Measurements from ENCODE around the gene FYB2. TPM values are rescaled to one million over a fixed set of nuclear protein-coding genes. Genes with fewer than 3 reads are reported as not detected.

The FYB2 gene
- total RNA-seq, 4 donors from 2014 or later, result under 0.01 TPM; not detected in 3

DNA sequence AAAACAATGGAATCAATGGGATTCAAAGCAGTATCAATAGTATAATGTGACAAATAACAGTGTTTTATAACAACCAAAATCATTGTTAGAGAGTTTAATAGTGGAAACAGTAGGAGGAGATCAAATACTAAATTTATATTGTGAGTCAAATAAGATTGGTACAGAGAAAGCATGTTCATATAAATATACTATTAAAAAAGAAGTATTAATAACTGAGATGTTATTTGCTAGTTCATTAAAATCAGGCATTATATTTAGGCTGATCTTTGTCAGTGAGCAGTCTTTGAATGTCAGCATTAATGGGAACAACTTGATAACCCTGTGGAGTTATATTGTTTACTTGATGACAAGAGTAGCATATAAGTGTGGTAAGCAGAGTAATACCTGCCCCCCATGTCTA is 143.4 kb downstream of the FYB2 start:
- H3K4me3 ChIP-seq, result no peak overlapping the region
- H3K4me1 ChIP-seq, result no peaks in the 10 kb centered on the region
- H3K9me3 ChIP-seq, result no peaks in the 10 kb centered on the region
- no peak for TF ChIP-seq POLR2A (IDR thresholded peaks at IDR 0.05)
- TF ChIP-seq CTCF (IDR thresholded peaks at IDR 0.05), result no peak
- no peak overlapping the region for H3K27ac ChIP-seq
- intact Hi-C loops (cut with DNase I), result no loop called here
- DNase-seq, result no peak
- H3K36me3 ChIP-seq, result no peaks in the 10 kb centered on the region
- no peaks in the 10 kb centered on the region for H3K27me3 ChIP-seq

GRCh38 chr1:56672579-56672978 is 146.6 kb downstream of the FYB2 start:
- WGBS, 2 donors, result 70 to 96% methylated on average over 1 of the region's 1 CpG
- no peak overlapping the region for H3K4me3 ChIP-seq
- no peak for DNase-seq
- no peaks in the 10 kb centered on the region for H3K9me3 ChIP-seq
- no peaks in the 10 kb centered on the region for H3K4me1 ChIP-seq
- H3K27ac ChIP-seq, result no peak overlapping the region
- H3K36me3 ChIP-seq, result no peaks in the 10 kb centered on the region
- intact Hi-C loops (cut with DNase I), result no loop called here
- no peaks in the 10 kb centered on the region for H3K27me3 ChIP-seq
- no peak for TF ChIP-seq POLR2A (IDR thresholded peaks at IDR 0.05)
- TF ChIP-seq CTCF (IDR thresholded peaks at IDR 0.05), result no peak

- TF ChIP-seq CTCF (IDR thresholded peaks at IDR 0.05), result no peak
- no peak for TF ChIP-seq POLR2A (IDR thresholded peaks at IDR 0.05)
- Histone ChIP-seq H3K36me3 (no peaks in the 10 kb centered on the region), H3K27me3 (no peaks in the 10 kb centered on the region), H3K27ac (no peak overlapping the region), H3K9me3 (no peaks in the 10 kb centered on the region), H3K4me3 (no peak overlapping the region), H3K4me1 (no peaks in the 10 kb centered on the region)
- no peak for DNase-seq
- WGBS, 2 donors, result 77 to 89% methylated on average over 2 of the region's 2 CpGs
- intact Hi-C loops (cut with DNase I), result no loop called here
These were observed 147.7 kb downstream of the FYB2 start for GRCh38 chr1:56671542-56671941.

- no peak for DNase-seq
- intact Hi-C loops (cut with DNase I), result no loop called here
- Histone ChIP-seq H3K4me1 (no peaks in the 10 kb centered on the region), H3K9me3 (no peaks in the 10 kb centered on the region), H3K36me3 (no peaks in the 10 kb centered on the region), H3K4me3 (no peak overlapping the region), H3K27ac (no peak overlapping the region), H3K27me3 (no peaks in the 10 kb centered on the region)
- TF ChIP-seq POLR2A (IDR thresholded peaks at IDR 0.05), result no peak
- TF ChIP-seq CTCF (IDR thresholded peaks at IDR 0.05), result no peak
- WGBS, 2 donors, result 78 to 81% methylated on average over 4 of the region's 4 CpGs
These were observed 148.1 kb downstream of the FYB2 start for GRCh38 chr1:56671085-56671484.

- no peak for TF ChIP-seq POLR2A (IDR thresholded peaks at IDR 0.05)
- TF ChIP-seq CTCF (IDR thresholded peaks at IDR 0.05), result no peak
- no peak for DNase-seq
- 85 to 92% methylated on average over 2 of the region's 2 CpGs for WGBS, 2 donors
These were observed 148.9 kb downstream of the FYB2 start for GRCh38 chr1:56670350-56670749.

More at GRCh38 chr1:56670350-56670749, 148.9 kb downstream of the FYB2 start:
- Histone ChIP-seq H3K36me3 (no peaks in the 10 kb centered on the region), H3K4me1 (no peaks in the 10 kb centered on the region), H3K27ac (no peak overlapping the region), H3K27me3 (no peaks in the 10 kb centered on the region), H3K4me3 (no peak overlapping the region), H3K9me3 (no peaks in the 10 kb centered on the region)
- intact Hi-C loops (cut with DNase I), result no loop called here

Other genes starting within 250 kb of the FYB2 start
- 100 to 1,000 TPM in 1 of 4 donors, 10 to 100 TPM in 3; 16.5 to 116 (median 33.5) TPM for gene PLPP3, start 239.8 kb downstream of the FYB2 start, total RNA-seq
- gene PRKAA2, start 174.1 kb downstream of the FYB2 start, total RNA-seq, result 1 to 10 TPM; 1.1 to 9.0 (median 3.4) TPM
- not detected for gene C8A, start 35.4 kb upstream of the FYB2 start, total RNA-seq
- gene C8B, start 146.6 kb upstream of the FYB2 start, total RNA-seq, result under 1 TPM in 1 of 4 donors, not detected in 3; 0.30 TPM

Measured in esophagus squamous epithelium (tissue), 5 donors.